Measurements from ENCODE around the gene LEMD1.

- no peak for TF ChIP-seq CTCF (IDR thresholded peaks at IDR 0.05; ENCODE audit: insufficient read depth, low read length)
- TF ChIP-seq, protein P1, sequence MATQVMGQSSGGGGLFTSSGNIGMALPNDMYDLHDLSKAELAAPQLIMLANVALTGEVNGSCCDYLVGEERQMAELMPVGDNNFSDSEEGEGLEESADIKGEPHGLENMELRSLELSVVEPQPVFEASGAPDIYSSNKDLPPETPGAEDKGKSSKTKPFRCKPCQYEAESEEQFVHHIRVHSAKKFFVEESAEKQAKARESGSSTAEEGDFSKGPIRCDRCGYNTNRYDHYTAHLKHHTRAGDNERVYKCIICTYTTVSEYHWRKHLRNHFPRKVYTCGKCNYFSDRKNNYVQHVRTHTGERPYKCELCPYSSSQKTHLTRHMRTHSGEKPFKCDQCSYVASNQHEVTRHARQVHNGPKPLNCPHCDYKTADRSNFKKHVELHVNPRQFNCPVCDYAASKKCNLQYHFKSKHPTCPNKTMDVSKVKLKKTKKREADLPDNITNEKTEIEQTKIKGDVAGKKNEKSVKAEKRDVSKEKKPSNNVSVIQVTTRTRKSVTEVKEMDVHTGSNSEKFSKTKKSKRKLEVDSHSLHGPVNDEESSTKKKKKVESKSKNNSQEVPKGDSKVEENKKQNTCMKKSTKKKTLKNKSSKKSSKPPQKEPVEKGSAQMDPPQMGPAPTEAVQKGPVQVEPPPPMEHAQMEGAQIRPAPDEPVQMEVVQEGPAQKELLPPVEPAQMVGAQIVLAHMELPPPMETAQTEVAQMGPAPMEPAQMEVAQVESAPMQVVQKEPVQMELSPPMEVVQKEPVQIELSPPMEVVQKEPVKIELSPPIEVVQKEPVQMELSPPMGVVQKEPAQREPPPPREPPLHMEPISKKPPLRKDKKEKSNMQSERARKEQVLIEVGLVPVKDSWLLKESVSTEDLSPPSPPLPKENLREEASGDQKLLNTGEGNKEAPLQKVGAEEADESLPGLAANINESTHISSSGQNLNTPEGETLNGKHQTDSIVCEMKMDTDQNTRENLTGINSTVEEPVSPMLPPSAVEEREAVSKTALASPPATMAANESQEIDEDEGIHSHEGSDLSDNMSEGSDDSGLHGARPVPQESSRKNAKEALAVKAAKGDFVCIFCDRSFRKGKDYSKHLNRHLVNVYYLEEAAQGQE (IDR thresholded peaks at IDR 0.05; ENCODE audit: insufficient replicate concordance, low read depth), result no peak
- TF ChIP-seq POLR2AphosphoS5 (IDR thresholded peaks at IDR 0.05; ENCODE audit: low read depth), result no peak
Measured at GRCh38 chr1:205342986-205343385, 78.9 kb downstream of the LEMD1 start.

Data from HL-60 (cell line).